Natural killer cell (primary cell): ENCODE results near the gene VEGFC. TPM values are rescaled to one million over a fixed set of nuclear protein-coding genes. Genes with fewer than 3 reads are reported as not detected.

Experiments used
- ATAC-seq, 3 donors: fragments of 150-1000 bp in 2 of 3; fragments of 200-7000 bp in 1 of 3; cut with Tn5 transposase; 1 replicate in 1 of 3; 2 replicates in 2 of 3; pipeline ENCODE4 v1.10.0; 2021; ENCODE audit warnings: mild to moderate bottlenecking in 2 of 3, moderate library complexity in 2 of 3
- DNase-seq, 2 donors: peaks; one replicate each; pipeline versions ENCODE4 v3.0.0 to v3.0.0-alpha.2; 2013 to 2021; ENCODE audit warnings: mixed read lengths in 1 of 2
- H3K27ac ChIP-seq: one replicate; pipeline ENCODE4 v1.5.1; 2013; ENCODE audit warnings: mild to moderate bottlenecking, low read length
- H3K27me3 ChIP-seq: one replicate; pipeline ENCODE4 v1.6.1; 2013; ENCODE audit warnings: low read length; ENCODE audit not compliant: control insufficient read depth, insufficient read depth
- H3K36me3 ChIP-seq: one replicate; pipeline ENCODE4 v1.6.1; 2013; ENCODE audit warnings: low read length; ENCODE audit not compliant: control insufficient read depth, insufficient read depth
- H3K4me1 ChIP-seq: one replicate; pipeline ENCODE4 v1.6.1; 2013; ENCODE audit warnings: low read length; ENCODE audit not compliant: control insufficient read depth, insufficient read depth
- H3K4me3 ChIP-seq: one replicate; pipeline ENCODE4 v1.5.1; 2013; ENCODE audit warnings: low read length
- H3K9me3 ChIP-seq: one replicate; pipeline ENCODE4 v1.6.1; 2013; ENCODE audit warnings: low read length; ENCODE audit not compliant: control insufficient read depth, insufficient read depth
- H3K27ac Mint-ChIP-seq, 2 donors: one replicate each; pipeline ENCODE4 v1.8.0; 2022; ENCODE audit warnings: mild to moderate bottlenecking in 2 of 2, mixed read lengths in 2 of 2, moderate library complexity in 1 of 2
- H3K27me3 Mint-ChIP-seq, 2 donors: one replicate each; pipeline ENCODE4 v1.8.0; 2022; ENCODE audit warnings: low read depth in 2 of 2, mixed read lengths in 2 of 2
- H3K36me3 Mint-ChIP-seq: one replicate; pipeline ENCODE4 v1.8.0; 2022; ENCODE audit warnings: mixed read lengths
- H3K4me1 Mint-ChIP-seq, 2 donors: one replicate each; pipeline ENCODE4 v1.8.0; 2022; ENCODE audit warnings: mixed read lengths in 2 of 2
- H3K4me3 Mint-ChIP-seq: one replicate; pipeline ENCODE4 v1.8.0; 2022; ENCODE audit warnings: mild to moderate bottlenecking, moderate library complexity, mixed read lengths
- H3K9me3 Mint-ChIP-seq, 2 donors: one replicate each; pipeline ENCODE4 v1.8.0; 2022; ENCODE audit warnings: mixed read lengths in 2 of 2
- CTCF ChIP-seq: fragments of 200-600 bp; IDR thresholded peaks from one replicate; pipeline ENCODE4 v1.8.0; 2022; ENCODE audit warnings: antibody characterized with exemption
- WGBS: methylation state at CpG from one replicate; pipeline ENCODE4 v1.1.7; 2013; ENCODE audit warnings: missing lambda C conversion rate; ENCODE audit not compliant: insufficient coverage; 5-methylcytosine and 5-hydroxymethylcytosine counted together
- intact Hi-C: fragments of 100-400 bp; cut with micrococcal nuclease; formaldehyde crosslinking; loops from one replicate; pipeline ENCODE4 v1.14.2; 2022
- total RNA-seq, 4 donors: library from RNA; stranded (reverse); fragments of 120-200 nt in 1 of 4; gene quantifications; one replicate each; pipeline versions ENCODE4 v1.2.3 to v1.2.4, GENCODE V29; 2013 to 2022

The VEGFC gene
- total RNA-seq, 3 donors from 2014 or later (not counting 1 experiment from before 2014, with no cell fraction given): not detected

- no peak overlapping the region for H3K4me3 ChIP-seq
- 80% methylated on average over 2 of the region's 3 CpGs for WGBS
- no peaks in the 10 kb centered on the region for H3K36me3 ChIP-seq
- no peak for ATAC-seq
- no peak for DNase-seq
- H3K4me1 ChIP-seq: no peaks in the 10 kb centered on the region
- Mint-ChIP-seq H3K9me3 (peaks cover 10 to 25% of the 10 kb centered on the region in 2 donors), H3K4me1 (no peaks in the 10 kb centered on the region), H3K27me3 (no peaks in the 10 kb centered on the region), H3K36me3 (no peaks in the 10 kb centered on the region), H3K4me3 (no peak overlapping the region), H3K27ac (no peak overlapping the region)
- no peak overlapping the region for H3K27ac ChIP-seq
- no peaks in the 10 kb centered on the region for H3K9me3 ChIP-seq
- intact Hi-C loops: no loop called here
- no peak for TF ChIP-seq CTCF
- H3K27me3 ChIP-seq: no peaks in the 10 kb centered on the region
Measured at GRCh38 chr4:176762661-176763308, 29.9 kb downstream of the VEGFC start.

- Mint-ChIP-seq H3K4me1 (no peaks in the 10 kb centered on the region), H3K4me3 (no peak overlapping the region), H3K27me3 (no peaks in the 10 kb centered on the region), H3K36me3 (no peaks in the 10 kb centered on the region), H3K27ac (no peak overlapping the region), H3K9me3 (peaks cover 6 to 20% of the 10 kb centered on the region in 2 donors)
- Histone ChIP-seq H3K9me3 (no peaks in the 10 kb centered on the region), H3K4me1 (no peaks in the 10 kb centered on the region), H3K4me3 (no peak overlapping the region), H3K27me3 (no peaks in the 10 kb centered on the region), H3K36me3 (no peaks in the 10 kb centered on the region), H3K27ac (no peak overlapping the region)
- no peak for ATAC-seq
- no peak for DNase-seq
- 95% methylated on average over 3 of the region's 3 CpGs for WGBS
- no peak for TF ChIP-seq CTCF
- intact Hi-C loops: no loop called here
Measured at GRCh38 chr4:176761872-176762271, 30.9 kb downstream of the VEGFC start.

- no peak for DNase-seq
- H3K27ac ChIP-seq: no peak overlapping the region
Measured at GRCh38 chr4:176760471-176760870, 32.3 kb downstream of the VEGFC start.

More at GRCh38 chr4:176760471-176760870, 32.3 kb downstream of the VEGFC start:
- ATAC-seq: no peak
- H3K27me3 Mint-ChIP-seq: no peaks in the 10 kb centered on the region
- no peaks in the 10 kb centered on the region for H3K4me1 Mint-ChIP-seq
- H3K36me3 ChIP-seq: no peaks in the 10 kb centered on the region
- no peak overlapping the region for H3K4me3 ChIP-seq
- intact Hi-C loops: no loop called here
- no peaks in the 10 kb centered on the region for H3K4me1 ChIP-seq
- peaks cover 5 to 22% of the 10 kb centered on the region in 2 donors for H3K9me3 Mint-ChIP-seq
- no peak for TF ChIP-seq CTCF
- no peaks in the 10 kb centered on the region for H3K27me3 ChIP-seq
- no peaks in the 10 kb centered on the region for H3K36me3 Mint-ChIP-seq
- no peak overlapping the region for H3K4me3 Mint-ChIP-seq
- WGBS: 87% methylated on average over 2 of the region's 3 CpGs
- no peak overlapping the region for H3K27ac Mint-ChIP-seq
- no peaks in the 10 kb centered on the region for H3K9me3 ChIP-seq
